Trophoblast cell (in vitro differentiated cells and primary cell): ENCODE measurements around the gene KIF4A.
"Not testable (repeated sequence)": the region's sequence is repeated elsewhere in the genome, so short reads cannot be mapped to it uniquely, and the experiment has no call there.

Experiments
- DNase-seq, 2 donors: peaks; one replicate each; pipeline ENCODE4 v3.0.0-alpha.2; 2016
- H2AFZ ChIP-seq: 2 replicates; pipeline ENCODE4 v1.6.1; 2013; ENCODE audit warnings: low read length, moderate library complexity, mild to moderate bottlenecking; ENCODE audit not compliant: insufficient read depth, poor library complexity
- H2AK5ac ChIP-seq: 2 replicates; pipeline ENCODE4 v1.6.1; 2013; ENCODE audit warnings: mild to moderate bottlenecking, low read length
- H2BK120ac ChIP-seq: 2 replicates; pipeline ENCODE4 v1.6.1; 2013; ENCODE audit warnings: low read length, mild to moderate bottlenecking, moderate library complexity; ENCODE audit not compliant: insufficient read depth, poor library complexity
- H2BK12ac ChIP-seq: 2 replicates; pipeline ENCODE4 v1.6.1; 2013; ENCODE audit warnings: mild to moderate bottlenecking, low read length, moderate library complexity
- H2BK5ac ChIP-seq: 2 replicates; pipeline ENCODE4 v1.6.1; 2013; ENCODE audit warnings: low read length, low read depth, moderate library complexity, mild to moderate bottlenecking; ENCODE audit not compliant: poor library complexity
- H3K14ac ChIP-seq: 2 replicates; pipeline ENCODE4 v1.6.1; 2013; ENCODE audit warnings: mild to moderate bottlenecking, low read length
- H3K18ac ChIP-seq: 2 replicates; pipeline ENCODE4 v1.6.1; 2013; ENCODE audit warnings: mild to moderate bottlenecking, low read length
- H3K23ac ChIP-seq: 2 replicates; pipeline ENCODE4 v1.6.1; 2013; ENCODE audit warnings: low read length
- H3K27ac ChIP-seq: 2 replicates; pipeline ENCODE4 v1.5.1; 2013; ENCODE audit warnings: low read depth, mild to moderate bottlenecking, inconsistent platforms, low read length, moderate library complexity
- H3K27me3 ChIP-seq: 2 replicates; pipeline ENCODE4 v1.6.1; 2013; ENCODE audit warnings: inconsistent platforms, mild to moderate bottlenecking, low read length, moderate library complexity; ENCODE audit not compliant: insufficient read depth
- H3K36me3 ChIP-seq, 2 experiments: 1 replicate in 1 of 2; 2 replicates in 1 of 2; pipeline ENCODE4 v1.6.1; 2013; ENCODE audit warnings: low read length in 2 of 2, mild to moderate bottlenecking in 2 of 2, moderate library complexity in 1 of 2; ENCODE audit not compliant: insufficient read depth in 2 of 2, control insufficient read depth in 1 of 2
- H3K4ac ChIP-seq: 2 replicates; pipeline ENCODE4 v1.6.1; 2013; ENCODE audit warnings: low read depth, mild to moderate bottlenecking, low read length, moderate library complexity
- H3K4me1 ChIP-seq, 2 experiments: 1 replicate in 1 of 2; 2 replicates in 1 of 2; pipeline ENCODE4 v1.6.1; 2013; ENCODE audit warnings: low read length in 2 of 2, mild to moderate bottlenecking in 2 of 2, moderate library complexity in 1 of 2; ENCODE audit not compliant: insufficient read depth in 2 of 2, control insufficient read depth in 1 of 2
- H3K4me2 ChIP-seq: 2 replicates; pipeline ENCODE4 v1.6.1; 2013; ENCODE audit warnings: inconsistent platforms, mild to moderate bottlenecking, low read length, moderate library complexity
- H3K4me3 ChIP-seq: 2 replicates; pipeline ENCODE4 v1.5.1; 2013; ENCODE audit warnings: mild to moderate bottlenecking, low read depth, low read length, inconsistent platforms
- H3K79me1 ChIP-seq: one replicate; pipeline ENCODE4 v1.6.1; 2013; ENCODE audit warnings: low read length
- H3K79me2 ChIP-seq: 2 replicates; pipeline ENCODE4 v1.6.1; 2013; ENCODE audit warnings: low read length, mild to moderate bottlenecking; ENCODE audit not compliant: control insufficient read depth, insufficient read depth, poor library complexity
- H3K9ac ChIP-seq: 2 replicates; pipeline ENCODE4 v1.6.1; 2013; ENCODE audit warnings: mild to moderate bottlenecking, low read length
- H3K9me3 ChIP-seq: 2 replicates; pipeline ENCODE4 v1.6.1; 2013; ENCODE audit warnings: low read depth, mild to moderate bottlenecking, control low read depth, inconsistent platforms, low read length; ENCODE audit not compliant: insufficient read depth
- H4K12ac ChIP-seq: 2 replicates; pipeline ENCODE4 v1.6.1; 2013; ENCODE audit warnings: low read depth, mild to moderate bottlenecking, low read length, moderate library complexity
- H4K8ac ChIP-seq: 2 replicates; pipeline ENCODE4 v1.6.1; 2013; ENCODE audit warnings: low read depth, mild to moderate bottlenecking, low read length, moderate library complexity
- H4K91ac ChIP-seq: one replicate; pipeline ENCODE4 v1.6.1; 2013; ENCODE audit warnings: low read depth, mild to moderate bottlenecking, low read length, moderate library complexity
- WGBS: extraction: QIAGEN DNeasy Blood & Tissue Kit; methylation state at CpG from one replicate; pipeline ENCODE4 v1.1.7; 2013; ENCODE audit warnings: missing lambda C conversion rate; ENCODE audit not compliant: insufficient read length, insufficient coverage; ENCODE audit errors: extremely low coverage; 5-methylcytosine and 5-hydroxymethylcytosine counted together

The KIF4A gene

DNA sequence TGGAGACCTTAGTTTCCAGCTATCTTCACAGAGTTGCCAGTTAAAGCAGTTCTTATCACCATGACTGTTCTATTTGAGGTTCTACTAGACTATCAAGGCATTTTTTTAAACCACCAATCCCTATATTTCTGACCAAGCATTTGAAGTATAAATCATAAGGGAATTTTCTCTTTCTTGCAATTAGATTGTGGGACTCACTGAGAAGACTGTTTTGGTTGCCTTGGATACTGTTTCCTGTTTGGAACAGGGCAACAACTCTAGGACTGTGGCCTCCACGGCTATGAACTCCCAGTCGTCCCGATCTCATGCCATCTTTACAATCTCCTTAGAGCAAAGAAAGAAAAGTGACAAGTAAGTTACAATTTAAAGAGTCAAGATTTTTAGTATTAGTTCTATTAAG, 11.8 kb downstream of the KIF4A start:
- H2BK12ac ChIP-seq, result no peak overlapping the region
- H2BK120ac ChIP-seq, result no peak overlapping the region
- H3K79me1 ChIP-seq, result no peaks in the 10 kb centered on the region
- H3K9ac ChIP-seq, result no peak overlapping the region
- no peaks in the 10 kb centered on the region for H3K9me3 ChIP-seq
- H4K8ac ChIP-seq, result no peak overlapping the region
- WGBS, result no CpG with 5 or more reads among the region's 3 CpGs
- H2AK5ac ChIP-seq, result no peak overlapping the region
- no peak for DNase-seq
- no peaks in the 10 kb centered on the region for H3K27me3 ChIP-seq
- no peak overlapping the region for H4K12ac ChIP-seq
- H3K4me1 ChIP-seq, result no peaks in the 10 kb centered on the region
- no peak overlapping the region for H3K27ac ChIP-seq
- peaks cover 0 to 5% of the 10 kb centered on the region in 2 experiments for H3K36me3 ChIP-seq
- no peak overlapping the region for H2BK5ac ChIP-seq
- no peak overlapping the region for H3K23ac ChIP-seq
- no peak overlapping the region for H3K18ac ChIP-seq
- H3K79me2 ChIP-seq, result no peaks in the 10 kb centered on the region
- H2AFZ ChIP-seq, result no peak overlapping the region
- H3K4me2 ChIP-seq, result no peak overlapping the region
- no peak overlapping the region for H3K4ac ChIP-seq
- H4K91ac ChIP-seq, result no peak overlapping the region
- no peak overlapping the region for H3K14ac ChIP-seq
- H3K4me3 ChIP-seq, result no peak overlapping the region

DNA sequence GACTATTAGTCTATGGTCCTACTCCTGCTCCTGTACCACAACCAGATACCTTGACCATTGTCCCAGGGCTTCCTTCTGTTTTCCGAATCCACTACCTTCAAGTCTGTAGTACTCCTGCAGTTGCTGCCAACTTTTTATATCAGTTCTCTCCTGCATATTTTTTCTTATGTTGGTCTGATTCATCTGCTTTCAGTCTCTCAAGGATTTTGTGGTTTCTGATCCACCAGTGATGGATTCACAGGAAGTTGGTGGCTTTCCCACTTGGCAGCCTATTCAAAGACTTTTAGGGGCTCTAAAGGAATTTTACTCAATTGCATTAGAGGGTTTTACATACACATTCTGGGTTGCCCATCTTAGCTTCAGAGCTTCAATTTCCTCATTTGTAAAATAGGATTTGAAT, 23.6 kb downstream of the KIF4A start:
- Histone ChIP-seq H4K12ac (no peak overlapping the region), H3K4me3 (no peak overlapping the region), H2BK5ac (no peak overlapping the region), H4K91ac (no peak overlapping the region), H3K14ac (no peak overlapping the region), H3K4me2 (no peak overlapping the region), H3K27ac (no peak overlapping the region), H3K79me1 (no peaks in the 10 kb centered on the region), H2BK12ac (no peak overlapping the region), H3K36me3 (peaks cover 3 to 5% of the 10 kb centered on the region in 2 experiments), H3K23ac (no peak overlapping the region), H3K4ac (no peak overlapping the region), H3K9me3 (no peaks in the 10 kb centered on the region), H3K79me2 (no peaks in the 10 kb centered on the region), H2AK5ac (no peak overlapping the region), H2BK120ac (no peak overlapping the region), H3K27me3 (no peaks in the 10 kb centered on the region), H3K9ac (no peak overlapping the region), H3K18ac (no peak overlapping the region), H4K8ac (no peak overlapping the region), H2AFZ (no peak overlapping the region), H3K4me1 (no peaks in the 10 kb centered on the region)
- WGBS, result no CpG with 5 or more reads among the region's 1 CpG
- no peak for DNase-seq

DNA sequence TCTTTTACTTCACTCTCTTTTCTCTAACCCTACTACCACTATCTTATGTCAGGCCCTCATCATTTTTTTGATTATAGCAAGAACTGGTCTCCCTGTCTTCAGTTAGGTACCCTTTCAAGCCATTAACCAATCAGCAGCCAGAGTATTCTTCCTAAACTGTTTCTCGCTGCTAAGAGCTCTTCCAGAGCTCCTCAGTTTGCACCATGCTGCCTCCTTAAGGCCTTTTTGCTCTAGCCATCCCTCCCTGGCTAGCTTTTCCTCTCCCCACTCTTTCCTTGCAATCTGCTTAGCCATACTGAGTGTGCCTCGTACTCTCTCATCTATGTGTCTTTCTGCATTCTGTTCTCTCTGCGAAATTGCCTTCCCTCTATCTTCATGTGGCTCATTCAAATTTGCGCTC, 32.9 kb downstream of the KIF4A start:
- no peak overlapping the region for H4K8ac ChIP-seq
- no peaks in the 10 kb centered on the region for H3K79me2 ChIP-seq
- H2BK120ac ChIP-seq, result no peak overlapping the region
- H3K4me1 ChIP-seq, result no peaks in the 10 kb centered on the region
- WGBS, result no CpG with 5 or more reads among the region's 4 CpGs
- no peaks in the 10 kb centered on the region for H3K79me1 ChIP-seq
- H3K4ac ChIP-seq, result no peak overlapping the region
- H3K9ac ChIP-seq, result no peak overlapping the region
- H2AK5ac ChIP-seq, result no peak overlapping the region
- no peaks in the 10 kb centered on the region for H3K36me3 ChIP-seq
- H3K27me3 ChIP-seq, result no peaks in the 10 kb centered on the region
- no peak overlapping the region for H3K4me2 ChIP-seq
- no peak overlapping the region for H4K12ac ChIP-seq
- no peak overlapping the region for H3K23ac ChIP-seq
- no peak overlapping the region for H3K18ac ChIP-seq
- no peak overlapping the region for H3K14ac ChIP-seq
- H3K9me3 ChIP-seq, result no peaks in the 10 kb centered on the region
- no peak overlapping the region for H2AFZ ChIP-seq
- H2BK12ac ChIP-seq, result no peak overlapping the region
- H3K4me3 ChIP-seq, result no peak overlapping the region
- no peak overlapping the region for H2BK5ac ChIP-seq
- no peak overlapping the region for H3K27ac ChIP-seq
- H4K91ac ChIP-seq, result no peak overlapping the region
- DNase-seq, result no peak

DNA sequence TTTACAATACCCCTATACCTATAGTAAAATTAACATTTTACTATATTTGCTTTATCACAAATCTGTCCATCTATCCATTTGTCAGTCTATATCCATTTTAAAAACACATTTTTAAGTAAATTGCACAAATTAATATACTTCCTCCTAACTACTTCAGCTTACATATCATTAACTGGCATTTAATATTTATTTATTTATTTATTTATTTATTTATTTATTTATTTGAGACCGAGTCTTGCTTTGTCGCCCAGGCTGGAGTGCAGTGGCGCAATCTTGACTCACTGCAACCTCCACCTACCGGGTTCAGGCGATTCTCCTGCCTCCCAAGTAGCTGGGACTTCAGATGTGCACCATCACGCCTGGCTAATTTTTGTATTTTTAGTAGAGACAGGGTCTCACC, 33.7 kb downstream of the KIF4A start:
- H3K18ac ChIP-seq, H4K12ac ChIP-seq, H3K4me1 ChIP-seq, H3K23ac ChIP-seq, H3K79me1 ChIP-seq, H2AK5ac ChIP-seq, H3K9ac ChIP-seq, H4K8ac ChIP-seq, H3K4me3 ChIP-seq, H2BK12ac ChIP-seq, H3K27me3 ChIP-seq, H4K91ac ChIP-seq, H3K27ac ChIP-seq, H2BK120ac ChIP-seq, DNase-seq, H3K4me2 ChIP-seq, H2BK5ac ChIP-seq, H3K9me3 ChIP-seq, H3K36me3 ChIP-seq, H2AFZ ChIP-seq, H3K4ac ChIP-seq, H3K79me2 ChIP-seq, H3K14ac ChIP-seq: not testable (repeated sequence)
- WGBS, result no CpG with 5 or more reads among the region's 6 CpGs
